T1000 (cell line): ENCODE results near the gene C2orf80.
"Not testable (repeated sequence)": the region's sequence is repeated elsewhere in the genome, so short reads cannot be mapped to it uniquely, and the experiment has no call there.

Experiments used
- DNase-seq: peaks from one replicate; lab custom pipeline; 2025; ENCODE audit warnings: mixed read lengths; lab: John Stamatoyannopoulos, UW

C2orf80 gene

GRCh38 chr2:208179028-208179609 lies 10.7 kb downstream of the C2orf80 start:
- no peak for DNase-seq

GRCh38 chr2:208175840-208176153 lies 14.0 kb downstream of the C2orf80 start:
- DNase-seq = no peak

- DNase-seq = peak; percentile 40
Measured at GRCh38 chr2:208175069-208175839, 14.6 kb downstream of the C2orf80 start.

GRCh38 chr2:208174144-208174543 lies 15.7 kb downstream of the C2orf80 start:
- no peak for DNase-seq

GRCh38 chr2:208172125-208172524 lies 17.7 kb downstream of the C2orf80 start:
- no peak for DNase-seq

GRCh38 chr2:208164951-208165755 lies 24.7 kb downstream of the C2orf80 start:
- no peak for DNase-seq

- no peak for DNase-seq
Measured at GRCh38 chr2:208163489-208163888, 26.3 kb downstream of the C2orf80 start, which contains the start of gene CRYGA. Gene CRYGA, minus strand, starts transcription at chr2:208163589. Its CDS starts 33 bp downstream, at chr2:208163556.

- no peak for DNase-seq
Measured at GRCh38 chr2:208156439-208156838, 33.4 kb downstream of the C2orf80 start.

GRCh38 chr2:208153156-208153555 lies 36.7 kb downstream of the C2orf80 start:
- DNase-seq = no peak

- DNase-seq = no peak
Measured at GRCh38 chr2:208150956-208151355, 38.9 kb downstream of the C2orf80 start.

GRCh38 chr2:208150094-208150493 lies 39.7 kb downstream of the C2orf80 start:
- no peak for DNase-seq

GRCh38 chr2:208148803-208149202 lies 41.0 kb downstream of the C2orf80 start:
- DNase-seq = no peak

- no peak for DNase-seq
Measured at GRCh38 chr2:208147759-208148158, 42.1 kb downstream of the C2orf80 start.

- no peak for DNase-seq
Measured at GRCh38 chr2:208147008-208147407, 42.8 kb downstream of the C2orf80 start.

- no peak for DNase-seq
Measured at GRCh38 chr2:208146006-208146405, 43.8 kb downstream of the C2orf80 start, which contains the start of gene CRYGB. Gene CRYGB, minus strand, starts transcription at chr2:208146158. Its CDS starts 38 bp downstream, at chr2:208146120.

- DNase-seq = no peak
Measured at GRCh38 chr2:208142925-208143799, 46.7 kb downstream of the C2orf80 start.

- no peak for DNase-seq
Measured at GRCh38 chr2:208142240-208142924, 47.4 kb downstream of the C2orf80 start.

- no peak for DNase-seq
Measured at GRCh38 chr2:208139447-208139846, 50.4 kb downstream of the C2orf80 start.

- not testable (repeated sequence) for DNase-seq
Measured at GRCh38 chr2:208138334-208138733, 51.5 kb downstream of the C2orf80 start.

GRCh38 chr2:208136716-208137094 lies 53.1 kb downstream of the C2orf80 start:
- no peak for DNase-seq
